HEK293 (cell line): Measurements from ENCODE around the gene EGFLAM.

Experiments used
- SP7 ChIP-seq: fragments of 450-650 bp; formaldehyde crosslinking; IDR thresholded peaks from 2 replicates; pipeline ENCODE4 v1.5.1; 2016; ENCODE audit warnings: missing biosample characterization, missing genetic modification characterization
- ZNF133 ChIP-seq: fragments of 450-650 bp; formaldehyde crosslinking; IDR thresholded peaks from 2 replicates; pipeline ENCODE4 v1.5.1; 2016; ENCODE audit warnings: missing biosample characterization, missing genetic modification characterization
- ZNF155 ChIP-seq: fragments of 450-650 bp; formaldehyde crosslinking; IDR thresholded peaks from 2 replicates; pipeline ENCODE4 v1.5.1; 2016; ENCODE audit warnings: missing biosample characterization, missing genetic modification characterization
- ZNF23 ChIP-seq: fragments of 450-650 bp; formaldehyde crosslinking; IDR thresholded peaks from 2 replicates; pipeline ENCODE4 v1.5.1; 2016; ENCODE audit warnings: missing biosample characterization, missing genetic modification characterization, borderline replicate concordance
- ZNF501 ChIP-seq: fragments of 450-650 bp; formaldehyde crosslinking; IDR thresholded peaks from 2 replicates; pipeline ENCODE4 v1.5.1; 2016; ENCODE audit warnings: missing biosample characterization, missing genetic modification characterization
- ZNF623 ChIP-seq: fragments of 450-650 bp; formaldehyde crosslinking; IDR thresholded peaks from 2 replicates; pipeline ENCODE4 v1.5.1; 2016; ENCODE audit warnings: missing biosample characterization, missing genetic modification characterization
- TF ChIP-seq, protein P1 (sequence below): fragments of 450-650 bp; formaldehyde crosslinking; IDR thresholded peaks from 2 replicates; pipeline ENCODE4 v1.5.1; 2016; ENCODE audit warnings: missing biosample characterization, missing genetic modification characterization

DNA sequence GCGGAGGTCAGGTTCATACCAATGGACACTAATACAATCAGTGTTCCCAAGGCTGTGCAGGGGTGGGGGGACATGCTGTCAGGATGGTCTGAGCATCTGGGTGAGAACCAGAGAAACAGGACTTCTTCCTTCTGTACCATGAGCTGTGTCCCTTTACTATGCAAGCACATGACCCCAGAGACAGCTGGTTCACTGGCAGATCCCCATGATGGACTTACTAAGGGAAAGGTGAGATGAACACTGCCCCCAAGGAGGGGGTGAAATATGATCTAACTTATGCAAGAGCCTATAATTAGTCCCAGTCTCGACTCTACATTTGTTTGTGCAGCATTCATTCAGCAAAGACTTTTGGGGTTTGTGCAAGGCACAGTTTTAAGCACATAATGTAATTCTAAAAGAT lies 206.7 kb downstream of the EGFLAM start:
- TF ChIP-seq, protein P1, sequence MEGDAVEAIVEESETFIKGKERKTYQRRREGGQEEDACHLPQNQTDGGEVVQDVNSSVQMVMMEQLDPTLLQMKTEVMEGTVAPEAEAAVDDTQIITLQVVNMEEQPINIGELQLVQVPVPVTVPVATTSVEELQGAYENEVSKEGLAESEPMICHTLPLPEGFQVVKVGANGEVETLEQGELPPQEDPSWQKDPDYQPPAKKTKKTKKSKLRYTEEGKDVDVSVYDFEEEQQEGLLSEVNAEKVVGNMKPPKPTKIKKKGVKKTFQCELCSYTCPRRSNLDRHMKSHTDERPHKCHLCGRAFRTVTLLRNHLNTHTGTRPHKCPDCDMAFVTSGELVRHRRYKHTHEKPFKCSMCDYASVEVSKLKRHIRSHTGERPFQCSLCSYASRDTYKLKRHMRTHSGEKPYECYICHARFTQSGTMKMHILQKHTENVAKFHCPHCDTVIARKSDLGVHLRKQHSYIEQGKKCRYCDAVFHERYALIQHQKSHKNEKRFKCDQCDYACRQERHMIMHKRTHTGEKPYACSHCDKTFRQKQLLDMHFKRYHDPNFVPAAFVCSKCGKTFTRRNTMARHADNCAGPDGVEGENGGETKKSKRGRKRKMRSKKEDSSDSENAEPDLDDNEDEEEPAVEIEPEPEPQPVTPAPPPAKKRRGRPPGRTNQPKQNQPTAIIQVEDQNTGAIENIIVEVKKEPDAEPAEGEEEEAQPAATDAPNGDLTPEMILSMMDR (tag by site-specific recombination), result no peak
- TF ChIP-seq ZNF133 (tag by site-specific recombination) (no peak), ZNF155 (tag by site-specific recombination) (no peak), SP7 (peak; percentile 63; the same call in 1 of the 2 replicates), ZNF23 (tag by site-specific recombination) (no peak), ZNF501 (tag by site-specific recombination) (no peak), ZNF623 (tag by site-specific recombination) (no peak)
